HG03460 (cell line): ENCODE results near the gene RELCH.

Experiments used
- ATAC-seq: cut with Tn5 transposase; IDR thresholded peaks from one replicate; pipeline ENCODE4 v1.9.1; 2021; ENCODE audit not compliant: unreplicated experiment

The RELCH gene

DNA sequence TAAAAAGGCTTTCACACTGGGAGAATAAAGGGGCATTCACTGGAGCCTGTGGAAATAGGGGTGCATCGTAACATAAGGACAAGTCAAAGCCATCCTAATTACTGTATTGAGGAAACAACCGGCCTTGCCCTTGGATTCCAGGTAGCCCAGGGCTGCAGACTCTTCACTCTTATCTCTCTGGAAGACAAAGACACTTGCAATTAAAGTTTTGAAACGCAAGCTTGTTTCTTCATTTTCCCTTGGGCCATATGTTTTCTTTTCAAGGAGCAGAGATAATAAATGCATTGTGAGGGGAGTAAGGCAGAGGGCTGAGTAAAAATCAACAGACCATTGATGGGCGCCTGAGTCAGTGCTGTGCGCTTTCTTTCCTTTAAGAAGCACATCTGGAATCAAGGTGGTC lies 149.6 kb downstream of the RELCH start:
- no peak for ATAC-seq

DNA sequence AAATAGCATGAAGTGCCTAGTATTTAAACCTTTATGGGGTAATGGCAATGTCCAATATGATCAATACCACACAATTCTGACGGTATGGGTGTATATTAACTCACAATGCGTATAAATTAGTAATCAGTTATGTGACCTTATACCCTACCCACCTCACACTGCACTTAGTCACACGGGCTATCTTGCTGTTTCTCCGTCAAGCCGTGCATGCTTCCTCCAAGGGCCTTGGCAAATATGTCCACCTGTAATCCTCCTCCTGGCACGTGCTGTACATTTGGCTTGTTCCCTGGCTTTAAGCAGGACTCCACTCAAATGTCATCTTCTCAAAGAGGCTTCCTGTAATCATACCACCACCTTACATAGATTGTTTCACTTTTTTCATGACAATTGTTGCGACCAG lies 150.3 kb downstream of the RELCH start:
- ATAC-seq = no peak

DNA sequence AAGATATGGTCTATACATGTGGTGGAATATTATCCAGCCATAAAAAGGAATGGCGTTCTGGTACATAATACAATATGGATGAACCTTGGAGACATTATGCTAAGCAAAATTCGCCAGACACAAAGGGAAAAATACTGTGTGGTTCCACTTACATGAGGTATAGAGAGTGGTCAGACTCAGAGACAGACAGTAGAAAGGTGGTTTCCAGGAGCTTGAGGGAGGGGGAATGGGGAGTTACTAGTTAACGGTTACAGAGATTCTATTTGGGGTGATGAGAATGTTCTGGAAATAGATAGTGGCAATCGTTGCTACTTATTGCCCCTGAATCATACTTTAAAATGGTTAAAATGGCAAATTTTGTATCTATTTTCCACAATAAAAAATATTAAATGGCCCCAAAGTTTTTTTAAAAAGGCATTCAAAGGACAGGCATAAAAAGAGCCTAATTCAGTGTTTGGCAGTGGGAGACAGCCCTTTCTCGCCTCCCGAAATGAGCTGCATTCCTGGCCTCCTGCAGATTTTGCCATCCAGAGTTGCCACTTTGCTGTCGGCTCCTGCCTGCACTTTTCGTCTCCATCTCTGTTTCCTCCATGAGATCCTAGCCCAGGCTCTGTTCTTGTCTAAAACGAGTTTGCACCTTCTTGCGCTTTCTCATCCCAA lies 151.5 kb downstream of the RELCH start:
- ATAC-seq = no peak

DNA sequence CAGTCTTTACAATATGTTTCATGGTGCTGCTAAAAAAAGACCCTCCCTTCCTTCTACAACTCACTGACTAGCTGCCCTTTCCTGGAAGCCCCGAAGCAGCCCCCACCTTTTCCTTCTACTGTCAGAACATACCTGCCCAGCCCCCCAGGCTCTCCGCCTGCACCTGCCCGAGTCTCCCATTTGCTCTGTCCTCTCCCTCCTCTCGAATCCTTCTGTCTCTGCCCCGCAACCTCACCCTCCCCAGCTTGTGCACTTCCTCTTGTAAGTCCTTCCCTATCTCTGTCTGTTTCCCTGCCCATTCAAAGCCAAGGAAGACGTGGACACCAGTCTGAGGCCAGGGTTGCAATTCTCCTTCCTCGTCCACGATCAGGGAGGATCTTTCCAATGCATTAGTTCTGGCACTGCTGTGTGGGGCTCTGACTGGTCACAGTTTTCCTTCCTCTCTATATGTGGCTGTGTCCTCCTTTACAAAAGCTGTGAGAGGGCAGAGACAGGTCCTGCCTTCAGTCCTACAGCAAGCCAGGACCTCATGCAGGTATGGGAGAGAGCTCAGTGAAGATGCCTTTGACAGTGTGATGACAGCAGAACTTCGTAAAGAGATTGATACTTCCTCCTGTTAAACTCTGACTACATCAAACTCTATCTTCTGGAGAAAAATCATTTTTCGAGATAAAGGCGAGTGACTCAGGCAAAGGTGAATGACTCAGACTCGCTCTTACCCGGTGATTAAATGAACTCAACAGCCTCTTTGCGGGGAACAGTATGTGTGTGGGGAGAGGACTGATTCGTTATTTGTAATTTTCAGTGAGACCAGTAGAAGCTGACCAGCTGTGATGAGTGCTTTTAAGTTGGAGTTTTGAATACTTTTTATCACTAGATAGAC lies 152.3 kb downstream of the RELCH start:
- ATAC-seq = no peak

DNA sequence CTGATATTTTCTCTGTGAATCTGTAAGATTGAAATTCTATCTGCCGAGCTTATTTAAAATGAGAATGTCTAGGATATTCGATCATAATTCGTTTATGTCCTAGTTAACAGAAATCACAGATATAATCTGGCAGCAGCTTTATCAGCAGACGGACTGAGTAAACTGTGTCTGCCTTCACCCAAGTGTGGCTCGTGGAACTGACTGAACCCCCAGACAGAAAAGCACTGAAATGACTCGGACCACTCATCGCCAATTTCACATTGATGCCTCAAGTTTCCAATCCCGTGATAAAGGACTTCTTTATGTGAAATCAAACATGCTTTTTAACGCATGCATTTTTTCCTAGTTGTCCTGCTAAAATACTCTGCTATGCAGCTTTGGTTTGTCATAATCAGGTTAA lies 153.9 kb downstream of the RELCH start:
- ATAC-seq = no peak

DNA sequence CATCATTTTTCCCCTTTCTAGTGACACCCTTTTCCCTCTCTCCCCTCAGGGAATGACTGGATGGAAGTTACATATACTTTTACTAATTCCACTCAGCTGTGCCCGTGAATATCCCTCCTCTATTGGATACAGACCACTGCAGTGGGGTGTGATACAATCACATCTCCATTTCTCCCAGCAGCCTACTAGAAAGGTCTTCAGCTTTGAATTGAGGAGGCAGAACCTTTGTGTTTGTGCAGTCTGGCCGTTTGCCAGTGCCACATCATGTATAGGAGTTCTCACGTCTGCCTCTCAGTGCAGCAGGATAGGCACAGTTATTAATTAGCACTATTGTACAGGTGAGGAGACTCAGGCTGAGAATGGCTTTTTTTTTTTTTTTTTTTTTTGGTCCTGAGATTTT lies 154.4 kb downstream of the RELCH start:
- no peak for ATAC-seq

DNA sequence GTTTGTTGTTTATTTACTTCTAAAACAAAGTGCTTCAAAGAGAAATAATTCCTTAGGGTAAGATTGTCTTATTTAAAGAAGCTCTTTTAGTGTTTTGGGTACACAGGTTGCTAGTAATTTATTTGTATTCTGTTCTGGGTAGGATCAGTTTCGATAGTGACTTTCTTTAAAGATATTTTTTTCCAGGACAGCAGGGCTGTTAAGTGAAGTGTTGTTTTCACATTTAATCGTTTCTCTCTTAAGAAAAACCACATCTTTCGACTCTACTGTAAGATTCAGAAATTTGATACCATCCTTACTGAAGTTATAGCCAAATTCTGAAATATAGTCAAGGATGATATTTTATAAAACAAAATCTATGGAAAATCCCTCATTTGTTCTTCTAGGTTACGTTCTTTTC lies 155.8 kb downstream of the RELCH start:
- no peak for ATAC-seq

DNA sequence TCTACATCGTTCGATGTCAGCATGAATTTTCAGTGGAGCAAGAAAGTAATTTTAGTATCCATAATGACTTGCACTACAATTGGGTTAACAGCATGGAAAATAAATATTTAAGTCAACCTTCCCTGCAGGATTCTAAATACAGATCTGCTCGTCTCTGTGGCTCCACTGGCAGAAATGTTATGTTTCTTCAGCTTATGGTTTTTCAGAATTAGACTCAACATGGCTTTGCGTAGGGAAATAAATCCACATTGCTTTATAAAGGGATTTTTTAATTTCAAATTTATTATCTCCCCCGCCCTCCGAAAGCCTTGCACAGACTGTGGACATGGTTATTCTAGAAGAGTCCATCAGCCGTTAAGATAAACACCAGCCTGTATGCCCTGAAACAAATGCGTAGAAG lies 156.3 kb downstream of the RELCH start:
- ATAC-seq = no peak

DNA sequence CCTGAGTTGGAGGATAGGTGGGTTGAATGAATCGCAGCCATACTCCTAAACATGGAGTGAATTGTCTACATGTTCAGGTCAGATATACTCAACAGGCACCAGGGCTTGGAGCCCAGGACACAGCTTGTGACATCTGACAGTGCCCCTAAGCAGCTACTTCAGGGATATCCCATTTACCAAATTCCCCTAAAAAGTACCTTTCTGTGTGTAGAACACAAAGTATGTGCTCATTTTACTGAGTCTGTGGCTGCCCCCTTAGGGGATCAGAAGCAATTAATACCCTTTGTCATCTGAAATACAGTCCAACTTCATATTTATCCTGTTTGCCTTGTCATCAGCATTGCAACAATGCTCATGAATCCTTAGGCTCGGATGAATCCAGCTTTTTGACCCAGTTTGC lies 158.9 kb downstream of the RELCH start:
- no peak for ATAC-seq

DNA sequence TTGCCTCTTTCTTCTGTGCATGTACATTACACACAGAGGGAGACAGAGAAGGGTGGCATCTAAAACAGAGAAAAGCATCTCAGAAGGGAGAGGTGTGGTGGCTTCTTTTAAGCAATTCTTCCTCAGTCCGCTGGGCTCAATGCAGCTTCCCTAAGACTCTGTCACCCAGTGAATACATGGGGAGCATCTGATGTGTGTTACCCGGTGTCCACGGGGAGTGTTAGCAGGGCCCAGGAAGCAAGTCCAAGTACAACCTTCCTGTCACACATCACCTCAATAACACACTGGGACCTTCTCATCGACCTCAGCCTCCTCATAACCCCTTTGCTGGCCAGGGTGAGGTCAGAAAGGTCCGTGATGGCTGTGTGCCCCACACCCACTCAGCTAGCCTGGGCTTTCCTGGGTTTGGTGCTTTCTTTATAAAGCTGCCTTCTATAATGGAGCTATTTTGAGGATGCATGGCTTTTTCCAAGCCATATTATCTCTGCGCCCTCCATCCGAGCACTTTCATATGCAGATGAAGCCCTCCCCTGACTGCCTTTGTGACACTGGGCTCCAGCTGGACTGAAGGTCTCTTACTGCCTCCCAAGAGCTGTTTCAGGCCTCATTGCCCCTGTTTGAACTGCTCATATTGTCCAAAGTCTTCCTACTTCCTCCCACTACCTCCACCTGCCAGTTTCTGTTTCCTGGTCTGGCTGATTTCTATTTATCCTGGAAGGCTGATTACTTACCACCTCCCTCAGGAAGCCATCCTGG lies 159.5 kb downstream of the RELCH start:
- no peak for ATAC-seq

DNA sequence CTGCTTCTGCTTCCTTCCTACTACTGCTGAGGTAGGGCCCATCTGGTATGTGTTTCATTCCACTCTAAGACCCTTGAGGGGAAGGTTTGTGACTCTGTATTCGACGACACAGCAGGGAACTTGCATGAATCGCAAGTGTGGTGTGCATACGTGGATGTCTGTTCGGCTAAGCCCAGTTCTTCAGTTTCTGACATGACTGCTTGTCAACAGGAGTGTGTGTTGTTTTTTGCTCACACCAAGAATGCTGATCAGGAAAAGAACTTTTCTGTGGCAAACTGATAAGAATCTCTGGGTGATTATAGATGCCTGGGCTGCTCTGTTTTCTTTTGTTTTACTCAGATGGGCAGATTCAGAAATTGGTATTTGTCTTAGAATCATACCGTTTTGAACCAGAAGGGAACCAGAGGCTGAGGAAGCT lies 160.0 kb downstream of the RELCH start:
- no peak for ATAC-seq

DNA sequence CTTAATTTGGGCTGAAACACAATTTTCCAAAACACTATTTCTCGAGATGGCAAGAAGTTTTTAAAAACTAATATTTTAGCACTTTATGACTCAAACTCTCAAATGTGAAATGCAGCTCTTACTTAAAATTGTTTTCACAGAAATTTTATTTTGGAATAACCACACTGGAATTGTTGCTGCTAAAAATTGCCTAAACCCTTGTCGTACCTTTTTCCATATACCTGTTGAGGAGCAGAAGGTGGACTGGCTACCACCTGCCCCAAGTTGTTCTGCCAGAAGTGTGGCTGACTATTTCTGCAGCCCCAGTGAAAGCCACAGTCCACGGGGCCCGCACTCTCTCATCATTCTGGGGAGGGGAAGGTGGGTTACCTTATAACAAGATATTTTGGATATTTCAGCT lies 161.4 kb downstream of the RELCH start:
- ATAC-seq = no peak

DNA sequence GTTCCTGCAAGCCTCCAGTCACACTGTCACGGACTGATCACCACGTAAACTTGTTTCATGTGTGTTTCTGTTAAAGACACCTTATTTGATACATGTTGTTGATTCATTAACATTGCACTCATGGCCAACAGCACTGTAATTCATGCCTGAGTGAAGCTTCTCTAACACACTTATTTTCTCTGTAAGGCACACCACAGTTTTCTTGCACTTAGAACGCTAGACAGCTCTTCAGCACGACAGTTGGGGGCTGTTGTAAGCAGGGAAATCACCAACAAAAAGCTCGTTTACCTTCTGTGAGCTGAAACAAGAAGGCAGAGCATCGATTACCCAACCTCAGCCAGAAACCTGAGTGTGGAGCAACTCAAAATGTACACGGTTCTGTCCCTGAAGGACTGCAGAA lies 166.1 kb downstream of the RELCH start:
- no peak for ATAC-seq

DNA sequence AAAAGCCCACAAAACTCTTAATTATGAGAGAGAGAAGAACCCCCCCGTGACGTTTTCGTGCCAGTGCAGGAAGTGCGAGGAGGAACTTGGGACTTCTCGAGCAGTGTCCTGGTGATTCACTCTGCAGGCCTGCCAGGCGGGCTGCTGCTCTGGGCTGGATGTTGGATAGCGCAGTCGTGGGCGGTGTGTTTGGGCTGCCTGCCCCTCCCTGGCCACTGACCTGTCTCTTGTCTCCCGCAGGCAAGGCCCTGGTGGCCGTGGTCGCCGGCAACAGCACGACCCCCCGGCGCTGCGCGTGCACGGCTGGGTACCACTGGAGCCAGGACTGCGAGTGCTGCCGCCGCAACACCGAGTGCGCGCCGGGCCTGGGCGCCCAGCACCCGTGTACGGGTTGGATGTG lies 167.1 kb downstream of the RELCH start:
- ATAC-seq = no peak

DNA sequence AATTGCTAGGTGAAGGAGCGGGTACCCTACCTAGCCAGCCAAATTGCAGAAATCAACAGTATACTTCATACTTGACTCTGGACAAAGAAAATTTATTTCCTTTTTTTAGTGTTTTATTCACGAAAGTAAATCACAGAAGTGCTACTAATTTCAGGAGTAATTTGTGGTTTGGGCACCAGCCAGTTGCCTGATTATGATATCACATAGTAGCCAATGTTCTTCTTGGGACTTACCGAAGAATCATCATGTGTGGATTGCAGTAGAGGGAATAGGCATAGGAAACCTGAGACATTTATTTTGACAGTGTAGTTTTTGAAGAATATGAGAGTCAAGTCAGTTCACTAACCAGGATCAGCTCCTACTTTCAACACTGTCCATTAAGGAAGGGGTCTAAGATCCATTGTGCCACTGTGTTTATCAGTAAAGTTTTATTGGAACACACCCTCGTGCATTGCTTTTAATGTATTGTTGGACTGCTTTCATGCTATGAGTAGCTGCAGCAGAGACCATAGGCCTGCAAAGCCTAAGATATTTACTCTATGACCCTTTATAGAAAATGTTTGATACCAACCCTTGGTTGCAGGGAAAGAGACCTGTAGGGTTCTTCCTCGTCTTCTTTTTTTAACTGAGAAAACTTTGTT lies 170.1 kb downstream of the RELCH start:
- no peak for ATAC-seq
